HepG2 (cell line): Measurements from ENCODE around the gene SULT2B1.

Experiments
- CBX1 ChIP-seq: IDR thresholded peaks from one replicate; pipeline ENCODE4 v1.6.1; 2016; ENCODE audit warnings: antibody characterized with exemption, low read depth
- CTCF ChIP-seq: sonication (generic); formaldehyde crosslinking; IDR thresholded peaks from 2 replicates; pipeline ENCODE4 v1.5.0; 2020; ENCODE audit warnings: mild to moderate bottlenecking, missing genetic modification reagents, moderate library complexity
- DDIT3 ChIP-seq: sonication (generic); formaldehyde crosslinking; IDR thresholded peaks from 2 replicates; pipeline ENCODE4 v1.4.0; 2020; ENCODE audit warnings: mild to moderate bottlenecking, missing genetic modification reagents
- ERF ChIP-seq: IDR thresholded peaks from 2 replicates; pipeline ENCODE4 v1.6.1; 2018; ENCODE audit warnings: missing biosample characterization, missing genetic modification reagents
- ETS1 ChIP-seq: sonication (generic); formaldehyde crosslinking; IDR thresholded peaks from 2 replicates; pipeline ENCODE4 v1.4.0; 2020; ENCODE audit warnings: missing genetic modification reagents
- KIAA2018 ChIP-seq: sonication (generic); formaldehyde crosslinking; IDR thresholded peaks from 2 replicates; pipeline ENCODE4 v1.5.0; 2020; ENCODE audit warnings: mild to moderate bottlenecking, missing genetic modification reagents, borderline replicate concordance
- PAX8 ChIP-seq: sonication (generic); formaldehyde crosslinking; IDR thresholded peaks from 2 replicates; pipeline ENCODE4 v1.8.0; 2022; ENCODE audit warnings: mild to moderate bottlenecking, missing genetic modification reagents, borderline replicate concordance
- PRDM4 ChIP-seq: sonication (generic); formaldehyde crosslinking; IDR thresholded peaks from 2 replicates; pipeline ENCODE4 v1.9.0; 2021; ENCODE audit warnings: missing genetic modification reagents, borderline replicate concordance
- RAD51 ChIP-seq: fragments of 450-650 bp; IDR thresholded peaks from 2 replicates; pipeline ENCODE4 v1.6.1; 2016; ENCODE audit warnings: borderline replicate concordance
- ZKSCAN1 ChIP-seq: fragments of 150-350 bp; IDR thresholded peaks from 2 replicates; pipeline ENCODE4 v1.6.1; 2014; ENCODE audit warnings: low read length

- TF ChIP-seq KIAA2018: no peak
- no peak for TF ChIP-seq ZKSCAN1
- TF ChIP-seq PAX8: no peak
- no peak for TF ChIP-seq CTCF (CRISPR knock-in tag)
- no peak for TF ChIP-seq DDIT3 (CRISPR knock-in tag)
- TF ChIP-seq CBX1: no peak
- no peak for TF ChIP-seq PRDM4 (CRISPR knock-in tag)
- TF ChIP-seq ERF (CRISPR knock-in tag): no peak
- TF ChIP-seq RAD51: no peak
- no peak for TF ChIP-seq ETS1 (CRISPR knock-in tag)
Observed at GRCh38 chr19:48556825-48557224, 4.9 kb downstream of the SULT2B1 start.
